Measurements from ENCODE around the gene MPRIP.

MPRIP gene

DNA sequence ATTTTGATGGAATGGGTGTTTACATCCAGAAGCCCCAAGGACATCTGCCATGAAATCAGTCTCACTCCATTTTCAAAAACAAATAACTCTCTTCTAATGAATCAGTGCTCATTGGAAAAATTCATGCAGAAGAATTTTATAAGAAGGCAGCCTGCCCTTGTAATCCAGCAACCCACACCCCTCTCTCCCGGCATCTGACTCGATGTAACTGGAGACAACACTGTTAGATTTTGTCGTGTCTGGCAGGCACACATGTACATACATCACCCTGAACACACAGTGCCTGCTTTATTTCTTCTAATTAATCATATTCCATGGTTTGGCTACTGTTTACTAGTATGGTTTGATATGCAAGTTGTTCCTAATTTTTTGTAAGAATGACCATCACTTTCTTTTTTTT lies 175.7 kb downstream of the MPRIP start:
- peaks cover 36% of the 10 kb centered on the region for H3K36me3 Mint-ChIP-seq (ENCODE audit: low read depth)

DNA sequence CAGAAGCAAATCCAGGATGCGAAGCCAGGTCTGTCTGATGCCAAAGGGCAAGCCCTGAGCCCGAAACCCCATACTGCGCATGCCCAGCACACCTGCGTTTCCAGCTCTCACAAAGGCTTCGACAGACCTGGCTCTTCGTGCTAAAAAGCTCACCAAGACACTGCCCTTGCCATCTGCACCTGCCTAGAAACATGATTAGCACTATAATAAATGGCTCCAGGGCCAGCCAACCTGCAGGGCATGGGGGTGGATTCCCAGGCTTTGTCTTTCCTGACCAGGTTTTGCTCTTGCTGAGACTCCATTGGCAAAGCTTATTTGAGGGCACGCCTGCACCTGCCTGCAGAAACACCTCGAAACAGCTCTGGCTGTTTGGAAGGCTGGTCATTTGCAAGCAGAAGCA lies 178.3 kb downstream of the MPRIP start:
- Mint-ChIP-seq H3K9me3 (no peaks in the 10 kb centered on the region), H3K4me3 (no peak overlapping the region), H3K27ac (no peak overlapping the region), H3K36me3 (ENCODE audit: low read depth) (peaks cover 52% of the 10 kb centered on the region), H3K27me3 (no peaks in the 10 kb centered on the region), H3K4me1 (ENCODE audit: low read depth) (no peaks in the 10 kb centered on the region)

More for the DNA sequence above, 175.7 kb downstream of the MPRIP start:
- no peak overlapping the region for H3K4me3 Mint-ChIP-seq
- H3K4me1 Mint-ChIP-seq (ENCODE audit: low read depth) = no peaks in the 10 kb centered on the region
- H3K27ac Mint-ChIP-seq = peak overlapping the region; percentile 26
- H3K27me3 Mint-ChIP-seq = no peaks in the 10 kb centered on the region
- no peaks in the 10 kb centered on the region for H3K9me3 Mint-ChIP-seq

DNA sequence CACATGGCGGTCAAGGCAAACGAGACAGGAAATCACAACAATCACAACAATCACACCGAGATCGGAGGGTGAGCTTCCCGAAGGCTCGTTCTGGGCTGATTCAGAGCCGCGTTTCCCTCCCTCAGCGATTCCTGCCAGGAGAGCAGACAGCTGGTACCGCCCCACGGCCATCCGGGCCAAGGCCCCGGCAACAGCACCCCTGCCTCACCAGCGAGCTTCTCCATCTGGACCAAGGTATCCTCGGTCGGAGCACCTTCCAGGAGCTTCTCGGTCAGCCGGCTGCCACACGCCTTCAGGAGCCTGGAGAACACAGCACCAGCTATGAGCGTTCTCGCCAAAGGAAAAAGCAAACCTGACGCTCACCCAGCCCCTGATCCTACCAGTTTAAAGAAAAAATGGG lies 179.1 kb downstream of the MPRIP start:
- no peaks in the 10 kb centered on the region for H3K9me3 Mint-ChIP-seq
- no peaks in the 10 kb centered on the region for H3K27me3 Mint-ChIP-seq
- peaks cover 50% of the 10 kb centered on the region for H3K36me3 Mint-ChIP-seq (ENCODE audit: low read depth)
- no peak overlapping the region for H3K4me3 Mint-ChIP-seq
- H3K4me1 Mint-ChIP-seq (ENCODE audit: low read depth) = no peaks in the 10 kb centered on the region
- no peak overlapping the region for H3K27ac Mint-ChIP-seq

DNA sequence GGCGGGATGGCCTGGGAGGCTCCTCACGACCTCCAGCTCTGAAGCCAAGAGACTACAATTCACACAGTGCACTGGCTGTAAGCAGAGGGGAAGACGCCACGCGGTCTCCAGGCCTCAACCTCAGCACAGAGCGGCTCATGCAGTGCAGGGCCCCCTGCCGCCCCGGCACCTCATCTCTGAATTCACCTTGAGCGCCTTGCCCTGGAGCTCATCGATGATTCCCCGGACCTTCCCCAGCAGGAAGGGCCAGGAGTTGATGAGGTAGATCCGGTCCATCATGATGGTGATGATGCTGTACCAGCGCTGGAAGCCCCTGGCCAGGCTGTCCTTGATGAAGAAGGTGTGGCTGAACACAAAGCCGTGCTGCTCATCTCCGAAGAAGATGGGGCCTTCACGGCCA lies 181.5 kb downstream of the MPRIP start:
- Mint-ChIP-seq H3K27me3 (no peaks in the 10 kb centered on the region), H3K4me1 (ENCODE audit: low read depth) (no peaks in the 10 kb centered on the region), H3K27ac (no peak overlapping the region), H3K4me3 (no peak overlapping the region), H3K9me3 (no peaks in the 10 kb centered on the region), H3K36me3 (ENCODE audit: low read depth) (peaks cover 34% of the 10 kb centered on the region)

DNA sequence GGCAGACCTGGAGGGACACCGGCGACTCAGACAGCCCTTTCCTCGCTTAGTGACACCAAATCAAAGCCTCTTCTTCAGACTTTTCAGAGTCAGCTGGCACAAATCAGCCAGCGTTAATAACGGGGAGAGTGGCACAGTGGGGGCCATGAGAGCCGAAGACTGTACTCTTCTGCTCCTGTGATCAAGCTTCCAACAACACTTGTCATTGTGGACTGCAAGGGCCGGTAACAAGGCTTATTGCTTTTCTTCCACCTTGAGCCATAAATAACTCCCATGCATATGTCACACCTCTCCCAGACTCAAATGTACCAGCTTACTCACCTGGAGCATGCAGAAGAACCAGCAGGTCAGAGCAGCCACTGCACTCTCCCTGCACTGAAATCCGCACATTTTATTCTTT lies 181.9 kb downstream of the MPRIP start:
- peaks cover 35% of the 10 kb centered on the region for H3K36me3 Mint-ChIP-seq (ENCODE audit: low read depth)

DNA sequence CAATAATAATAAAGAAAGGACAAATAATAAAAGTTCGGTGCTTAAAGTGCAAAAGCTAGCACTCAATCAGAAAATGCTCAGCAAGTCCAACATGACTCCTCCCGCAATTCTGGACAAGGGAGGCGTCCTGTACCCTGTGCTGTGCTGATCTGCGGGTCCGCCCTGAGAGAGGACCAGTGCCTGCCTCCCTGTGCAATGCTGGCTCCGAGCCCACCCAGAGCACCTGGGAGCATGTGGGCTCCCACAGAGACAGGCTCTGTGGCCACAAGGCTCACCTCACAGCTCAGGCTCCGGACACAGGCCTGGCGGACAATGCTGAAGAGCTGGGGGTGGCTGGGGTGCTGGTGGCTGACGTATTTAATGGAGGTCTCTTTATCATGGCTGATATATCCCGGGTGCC lies 183.6 kb downstream of the MPRIP start:
- H3K4me1 Mint-ChIP-seq (ENCODE audit: low read depth) = no peaks in the 10 kb centered on the region
- no peak overlapping the region for H3K27ac Mint-ChIP-seq
- no peaks in the 10 kb centered on the region for H3K9me3 Mint-ChIP-seq
- H3K27me3 Mint-ChIP-seq = no peaks in the 10 kb centered on the region
- H3K4me3 Mint-ChIP-seq = no peak overlapping the region
- peaks cover 31% of the 10 kb centered on the region for H3K36me3 Mint-ChIP-seq (ENCODE audit: low read depth)

More for the DNA sequence above, 181.9 kb downstream of the MPRIP start:
- no peaks in the 10 kb centered on the region for H3K4me1 Mint-ChIP-seq (ENCODE audit: low read depth)
- no peaks in the 10 kb centered on the region for H3K9me3 Mint-ChIP-seq
- H3K27me3 Mint-ChIP-seq = no peaks in the 10 kb centered on the region
- no peak overlapping the region for H3K4me3 Mint-ChIP-seq
- no peak overlapping the region for H3K27ac Mint-ChIP-seq

DNA sequence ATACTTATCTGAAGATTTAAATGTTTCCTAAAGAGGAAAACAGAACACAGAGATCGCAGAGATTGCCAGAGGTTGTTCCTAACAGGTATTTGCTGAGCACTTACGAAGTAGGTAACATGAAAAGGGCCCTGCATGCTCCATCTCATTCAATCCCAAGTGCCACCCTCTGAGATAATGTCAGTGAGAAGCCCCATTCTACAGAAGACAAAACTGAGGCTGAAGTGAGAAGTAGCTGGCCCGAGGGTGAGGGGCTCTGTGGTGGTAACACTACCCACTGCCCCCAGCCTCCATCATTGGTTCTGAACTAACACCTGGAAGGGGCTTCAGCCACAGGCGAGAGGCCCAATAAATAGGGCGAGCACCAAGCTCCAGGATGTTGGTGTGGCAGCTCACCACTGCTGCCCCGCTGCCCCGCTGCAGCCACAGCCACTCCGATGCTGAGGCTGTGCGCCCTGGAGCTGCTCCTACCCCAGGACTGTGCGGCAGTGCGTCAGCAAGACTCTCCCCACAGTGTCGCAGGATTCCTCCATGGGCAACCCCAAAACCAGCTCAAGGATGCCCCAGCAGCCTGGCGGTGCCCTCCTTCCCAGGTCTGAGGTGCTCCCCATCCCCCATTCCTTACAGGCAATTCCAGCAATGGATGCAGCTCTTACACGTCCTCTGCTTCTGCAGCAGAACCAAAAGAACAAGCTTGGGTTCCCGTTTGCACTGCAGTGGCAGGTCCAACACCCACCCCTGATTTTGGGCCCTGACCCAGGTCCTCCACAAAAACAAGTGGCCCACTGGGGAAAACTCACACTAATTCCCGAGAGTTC lies 184.4 kb downstream of the MPRIP start:
- no peaks in the 10 kb centered on the region for H3K4me1 Mint-ChIP-seq (ENCODE audit: low read depth)
- H3K9me3 Mint-ChIP-seq = no peaks in the 10 kb centered on the region
- H3K36me3 Mint-ChIP-seq (ENCODE audit: low read depth) = peaks cover 32% of the 10 kb centered on the region
- H3K27ac Mint-ChIP-seq = no peak overlapping the region
- H3K27me3 Mint-ChIP-seq = no peaks in the 10 kb centered on the region
- no peak overlapping the region for H3K4me3 Mint-ChIP-seq

DNA sequence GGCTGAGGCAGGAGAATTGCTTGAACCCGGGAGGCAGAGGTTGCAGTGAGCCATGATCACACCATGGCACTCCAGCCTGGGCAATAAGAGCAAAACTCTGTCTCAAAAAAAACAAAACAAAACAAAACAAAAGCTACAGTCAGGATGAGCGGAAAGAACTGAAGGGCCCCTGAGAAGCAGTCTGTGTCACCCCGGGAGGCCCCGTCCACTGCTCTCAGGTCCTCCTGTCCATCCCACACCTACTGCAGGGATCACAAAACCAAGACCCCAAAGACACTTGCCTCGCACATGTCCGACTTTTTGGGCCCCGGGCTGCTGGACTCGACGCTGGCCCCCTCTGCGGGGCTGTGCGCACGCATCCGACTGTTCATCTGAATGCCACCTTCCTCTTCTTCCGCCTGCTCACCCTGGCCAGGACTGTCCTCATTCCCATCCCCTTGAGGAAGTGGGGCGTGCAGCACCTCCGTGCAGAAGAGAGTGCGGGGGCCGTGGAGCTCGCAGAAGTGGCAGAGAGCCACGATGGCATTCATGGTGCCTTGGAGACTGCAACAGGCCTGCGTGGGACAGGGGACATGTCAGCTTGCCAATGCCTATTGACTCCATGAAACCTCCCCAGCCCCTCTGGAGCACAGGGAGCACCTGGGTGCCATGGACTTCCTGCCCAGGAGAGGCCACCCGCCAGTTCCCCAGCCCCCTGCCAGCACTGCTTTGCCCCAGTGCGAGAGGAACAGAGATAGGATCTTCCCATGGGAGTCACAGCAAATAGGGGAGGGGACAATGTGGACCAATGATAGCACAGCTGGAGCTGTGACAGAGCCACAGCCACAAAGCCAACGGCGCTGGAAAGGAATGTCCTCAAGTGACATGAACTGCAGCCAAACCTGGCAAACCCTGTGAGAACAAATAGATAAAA lies 185.6 kb downstream of the MPRIP start:
- Mint-ChIP-seq H3K27me3 (no peaks in the 10 kb centered on the region), H3K27ac (no peak overlapping the region), H3K4me1 (ENCODE audit: low read depth) (no peaks in the 10 kb centered on the region), H3K9me3 (no peaks in the 10 kb centered on the region), H3K4me3 (no peak overlapping the region), H3K36me3 (ENCODE audit: low read depth) (peaks cover 36% of the 10 kb centered on the region)

DNA sequence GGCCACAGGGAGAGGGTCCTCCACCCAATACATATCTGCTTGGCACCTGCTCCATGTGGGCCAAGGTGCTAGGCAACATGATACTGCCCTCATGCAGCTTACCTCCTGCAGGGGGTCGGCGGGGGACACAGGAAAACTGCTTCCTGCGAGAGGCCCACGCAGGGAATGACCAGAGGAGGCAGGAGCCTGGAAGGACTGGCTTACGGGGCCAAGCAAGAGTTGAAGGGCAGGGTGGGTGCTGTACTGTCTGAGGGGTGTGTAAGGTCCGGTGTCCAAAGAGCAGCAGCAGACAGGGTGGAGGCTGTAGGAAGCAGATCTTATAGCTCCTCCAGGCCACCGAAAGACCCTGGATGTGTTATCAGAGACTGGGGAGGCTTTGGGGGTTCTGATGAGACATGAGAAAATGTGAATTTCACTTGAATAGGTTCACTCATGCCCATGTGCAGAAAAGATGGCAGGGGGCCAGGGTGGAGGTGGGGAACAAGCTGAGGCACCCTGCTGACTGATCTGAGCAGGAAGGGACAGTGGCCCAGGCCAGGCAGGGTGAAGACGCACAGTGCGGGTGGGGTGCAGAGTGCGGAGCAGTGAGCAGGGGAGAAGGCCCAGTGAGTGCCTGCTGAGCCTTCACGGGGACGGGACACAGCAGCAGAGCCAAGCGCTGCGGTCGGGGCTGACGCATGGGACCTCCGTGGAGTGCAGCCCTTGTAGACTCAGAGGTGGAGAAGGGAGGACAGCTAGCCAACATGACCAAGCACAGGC lies 186.4 kb downstream of the MPRIP start:
- H3K9me3 Mint-ChIP-seq = no peaks in the 10 kb centered on the region
- H3K36me3 Mint-ChIP-seq (ENCODE audit: low read depth) = peaks cover 30% of the 10 kb centered on the region
- H3K27ac Mint-ChIP-seq = no peak overlapping the region
- no peaks in the 10 kb centered on the region for H3K4me1 Mint-ChIP-seq (ENCODE audit: low read depth)
- no peaks in the 10 kb centered on the region for H3K27me3 Mint-ChIP-seq
- H3K4me3 Mint-ChIP-seq = no peak overlapping the region

DNA sequence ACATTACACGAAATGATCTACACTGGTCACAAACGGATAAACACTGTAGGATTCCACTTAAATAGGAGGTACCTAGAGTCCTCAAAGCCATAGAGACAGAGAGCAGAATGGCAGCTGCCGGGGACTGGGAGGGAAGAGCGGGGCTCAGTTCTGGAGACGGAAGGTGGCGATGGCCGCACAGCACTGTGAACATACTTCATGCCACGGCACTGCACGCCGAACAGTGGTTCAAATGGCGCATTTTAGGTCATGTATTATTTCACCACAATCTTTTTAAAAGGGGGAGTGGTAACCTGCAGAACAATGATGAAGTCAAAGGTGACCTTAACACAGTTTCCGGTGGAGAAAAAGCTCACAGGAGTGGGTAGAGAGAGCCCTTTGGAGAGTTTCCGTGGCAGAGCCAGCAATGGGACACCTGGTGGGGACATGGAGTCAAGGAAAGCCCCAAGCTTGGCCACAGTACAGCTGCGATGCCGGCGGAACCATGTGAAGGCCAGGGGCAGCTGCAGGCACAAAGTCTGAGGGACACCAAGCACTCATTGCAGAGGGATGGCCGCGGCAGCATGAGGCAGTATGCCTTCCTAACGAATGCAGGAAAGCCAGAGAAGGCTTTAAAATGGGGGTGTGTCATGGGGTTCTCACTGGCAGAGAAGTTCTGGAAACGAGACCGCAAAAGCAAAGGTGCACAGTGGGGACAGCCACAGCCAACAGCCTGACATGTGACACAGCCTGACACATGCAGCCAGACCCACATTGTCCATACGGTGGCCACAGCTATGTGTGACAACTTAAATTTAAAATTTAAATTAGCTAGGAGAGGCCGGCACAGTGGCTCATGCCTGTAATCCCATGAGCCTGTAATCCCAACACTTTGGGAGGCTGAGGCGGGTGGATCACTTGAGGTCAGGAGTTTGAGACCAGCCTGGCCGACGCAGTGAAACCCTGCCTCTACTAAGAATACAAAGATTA lies 187.4 kb downstream of the MPRIP start:
- no peaks in the 10 kb centered on the region for H3K4me1 Mint-ChIP-seq (ENCODE audit: low read depth)
- H3K27ac Mint-ChIP-seq = no peak overlapping the region
- H3K4me3 Mint-ChIP-seq = no peak overlapping the region
- H3K36me3 Mint-ChIP-seq (ENCODE audit: low read depth) = peaks cover 23% of the 10 kb centered on the region
- no peaks in the 10 kb centered on the region for H3K27me3 Mint-ChIP-seq
- H3K9me3 Mint-ChIP-seq = no peaks in the 10 kb centered on the region

DNA sequence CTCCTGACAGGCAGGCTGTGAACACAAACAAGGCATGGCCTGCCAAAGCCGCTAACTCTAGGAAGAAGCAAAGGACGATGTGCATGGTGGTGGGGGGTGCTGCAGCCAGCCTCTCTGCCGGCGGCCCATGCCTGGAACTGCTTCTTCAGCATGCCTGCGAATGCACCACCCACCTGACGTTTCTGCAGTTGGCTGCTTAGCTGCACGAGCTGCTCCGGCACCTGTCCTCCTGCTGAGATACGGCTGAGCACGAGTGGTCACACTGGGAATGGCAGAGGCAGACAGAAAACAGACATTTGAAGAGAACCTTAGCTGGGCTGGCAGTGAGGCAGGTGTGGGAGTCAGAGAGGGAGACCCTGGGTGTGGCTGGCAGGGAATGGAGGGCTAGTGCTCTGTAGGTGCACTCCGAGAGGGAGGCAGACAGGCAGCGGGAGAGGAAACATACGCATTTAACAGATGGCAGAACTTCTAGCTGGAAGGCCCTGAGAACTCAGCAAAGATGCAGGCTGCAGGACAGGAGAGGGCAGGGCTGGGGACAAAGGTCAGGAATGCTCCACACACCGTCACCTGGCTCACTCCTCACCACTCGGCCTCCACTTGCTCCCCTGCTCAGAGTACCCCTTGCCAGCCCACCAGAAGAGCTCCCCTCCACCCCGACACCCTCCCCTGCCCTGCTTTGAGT lies 189.5 kb downstream of the MPRIP start:
- H3K36me3 Mint-ChIP-seq (ENCODE audit: low read depth) = peaks cover 13% of the 10 kb centered on the region
- H3K27me3 Mint-ChIP-seq = no peaks in the 10 kb centered on the region
- peaks cover 16% of the 10 kb centered on the region for H3K4me1 Mint-ChIP-seq (ENCODE audit: low read depth)
- no peak overlapping the region for H3K27ac Mint-ChIP-seq
- no peaks in the 10 kb centered on the region for H3K9me3 Mint-ChIP-seq
- no peak overlapping the region for H3K4me3 Mint-ChIP-seq

DNA sequence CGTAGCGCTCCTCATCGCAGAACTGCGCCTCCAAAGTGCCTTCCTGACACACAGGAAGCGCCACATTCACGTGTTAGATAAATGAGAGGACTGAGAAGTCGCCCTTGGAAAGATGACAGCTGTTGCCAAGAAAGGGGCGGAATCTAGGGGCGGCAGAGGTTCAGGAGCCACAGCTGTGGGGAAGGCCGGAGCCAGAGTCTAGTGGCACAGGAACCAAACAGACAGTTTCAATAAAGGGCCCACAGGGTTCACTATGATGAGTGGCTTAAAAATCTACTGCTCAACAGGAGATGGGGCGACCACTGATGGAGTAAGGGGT lies 190.0 kb downstream of the MPRIP start:
- peaks cover 13% of the 10 kb centered on the region for H3K36me3 Mint-ChIP-seq (ENCODE audit: low read depth)
- H3K27me3 Mint-ChIP-seq = no peaks in the 10 kb centered on the region
- no peak overlapping the region for H3K4me3 Mint-ChIP-seq
- H3K4me1 Mint-ChIP-seq (ENCODE audit: low read depth) = peaks cover 18% of the 10 kb centered on the region
- no peaks in the 10 kb centered on the region for H3K9me3 Mint-ChIP-seq
- H3K27ac Mint-ChIP-seq = no peak overlapping the region

DNA sequence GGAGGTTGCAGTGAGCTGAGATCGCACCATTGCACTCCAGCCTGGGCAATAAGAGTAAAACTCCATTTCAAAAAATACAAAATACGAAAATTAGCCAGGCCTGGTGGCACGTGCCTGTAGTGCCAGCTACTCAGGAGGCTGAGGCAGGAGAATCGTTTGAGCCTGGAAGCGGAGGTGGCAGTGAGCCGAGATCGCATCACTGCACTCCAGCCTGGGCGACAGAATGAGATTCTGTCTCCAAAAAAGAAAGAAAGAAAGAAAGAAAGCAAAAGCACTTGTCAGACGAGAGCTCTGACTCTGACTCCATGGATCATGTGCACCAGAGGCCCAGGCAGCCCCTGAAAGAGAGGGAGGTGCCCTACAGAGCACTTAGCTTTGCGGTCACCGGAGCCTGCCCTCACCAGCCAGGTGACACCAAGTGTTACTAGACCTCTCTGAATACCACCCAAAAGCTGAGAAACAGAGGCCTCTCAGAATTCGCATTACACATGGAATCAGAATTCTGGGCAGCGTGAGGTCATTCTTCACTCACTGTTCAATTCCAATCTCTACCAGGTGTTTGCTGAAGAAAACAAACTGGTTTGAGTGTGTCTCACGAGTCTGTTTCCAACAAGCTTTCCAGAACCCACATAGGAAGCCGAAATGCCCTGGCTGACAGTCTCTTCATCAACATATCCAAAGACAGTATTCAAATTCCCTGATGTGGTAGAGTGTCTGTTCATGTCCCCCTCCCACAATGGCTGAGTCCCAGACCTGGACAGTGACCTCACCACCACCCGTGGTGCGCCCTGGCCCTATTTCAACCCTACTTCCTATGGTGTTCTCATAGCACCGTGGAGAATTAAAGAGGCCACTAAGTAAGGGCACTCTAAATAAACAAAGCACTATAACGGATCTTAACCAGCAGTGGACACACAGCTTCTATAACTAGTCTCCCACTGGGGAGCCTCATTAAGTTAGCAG lies 193.2 kb downstream of the MPRIP start:
- peak overlapping the region; percentile 74 for H3K27ac Mint-ChIP-seq

More for the DNA sequence above, 193.2 kb downstream of the MPRIP start:
- Mint-ChIP-seq H3K4me3 (peak overlapping the region; percentile 96), H3K4me1 (ENCODE audit: low read depth) (peaks cover 45% of the 10 kb centered on the region), H3K36me3 (ENCODE audit: low read depth) (peaks cover 9% of the 10 kb centered on the region), H3K9me3 (no peaks in the 10 kb centered on the region), H3K27me3 (no peaks in the 10 kb centered on the region)
